Fibroblast of pulmonary artery (primary cell): Measurements from ENCODE around the gene TESMIN.

ENCODE experiments used
- DNase-seq: peaks from one replicate; pipeline ENCODE4 v3.0.0-alpha.2; 2010; ENCODE audit warnings: low read depth
- H3K4me3 ChIP-seq: replicated peaks from 2 replicates; pipeline ENCODE4 v1.5.1; 2011; ENCODE audit warnings: low read depth, mild to moderate bottlenecking, control low read depth, low read length, moderate library complexity
- TF ChIP-seq, protein P1 (sequence below): IDR thresholded peaks from 2 replicates; pipeline ENCODE4 v1.5.1; 2011; ENCODE audit warnings: mild to moderate bottlenecking, control low read depth, low read length, inconsistent platforms; ENCODE audit errors: missing control alignments

The TESMIN gene

DNA sequence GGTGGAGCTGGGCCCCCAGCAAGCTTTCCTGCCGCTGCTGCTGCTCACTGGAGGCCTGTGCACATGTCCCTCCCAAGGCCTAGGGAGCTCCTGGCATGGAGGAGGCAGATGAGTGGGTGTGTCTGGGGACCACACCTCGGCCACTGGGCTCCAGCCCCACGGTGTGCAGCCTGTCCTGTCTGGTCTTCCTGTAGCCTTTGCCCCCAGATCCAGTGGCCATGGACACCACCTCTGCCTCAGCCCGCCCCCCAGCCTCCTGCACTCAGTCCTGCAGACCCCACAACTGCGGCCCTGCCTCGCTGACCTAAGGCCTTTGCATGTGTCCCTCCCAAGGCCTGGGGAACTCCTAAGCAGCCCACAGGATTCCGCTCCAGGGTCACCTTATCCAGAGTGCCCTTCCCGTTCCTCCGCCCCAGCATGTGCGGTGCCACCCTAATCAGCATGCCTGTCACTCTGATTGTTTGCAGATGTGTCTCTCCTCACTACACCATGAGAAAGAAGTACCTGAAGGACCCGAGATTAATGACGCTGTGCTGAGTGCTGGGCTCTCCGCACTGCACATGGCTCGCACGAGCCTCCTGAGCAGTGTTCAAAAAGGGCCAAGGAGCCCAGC lies 58.3 kb downstream of the TESMIN start:
- TF ChIP-seq, protein P1, sequence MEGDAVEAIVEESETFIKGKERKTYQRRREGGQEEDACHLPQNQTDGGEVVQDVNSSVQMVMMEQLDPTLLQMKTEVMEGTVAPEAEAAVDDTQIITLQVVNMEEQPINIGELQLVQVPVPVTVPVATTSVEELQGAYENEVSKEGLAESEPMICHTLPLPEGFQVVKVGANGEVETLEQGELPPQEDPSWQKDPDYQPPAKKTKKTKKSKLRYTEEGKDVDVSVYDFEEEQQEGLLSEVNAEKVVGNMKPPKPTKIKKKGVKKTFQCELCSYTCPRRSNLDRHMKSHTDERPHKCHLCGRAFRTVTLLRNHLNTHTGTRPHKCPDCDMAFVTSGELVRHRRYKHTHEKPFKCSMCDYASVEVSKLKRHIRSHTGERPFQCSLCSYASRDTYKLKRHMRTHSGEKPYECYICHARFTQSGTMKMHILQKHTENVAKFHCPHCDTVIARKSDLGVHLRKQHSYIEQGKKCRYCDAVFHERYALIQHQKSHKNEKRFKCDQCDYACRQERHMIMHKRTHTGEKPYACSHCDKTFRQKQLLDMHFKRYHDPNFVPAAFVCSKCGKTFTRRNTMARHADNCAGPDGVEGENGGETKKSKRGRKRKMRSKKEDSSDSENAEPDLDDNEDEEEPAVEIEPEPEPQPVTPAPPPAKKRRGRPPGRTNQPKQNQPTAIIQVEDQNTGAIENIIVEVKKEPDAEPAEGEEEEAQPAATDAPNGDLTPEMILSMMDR: no peak
- H3K4me3 ChIP-seq: no peak overlapping the region
- DNase-seq: no peak

DNA sequence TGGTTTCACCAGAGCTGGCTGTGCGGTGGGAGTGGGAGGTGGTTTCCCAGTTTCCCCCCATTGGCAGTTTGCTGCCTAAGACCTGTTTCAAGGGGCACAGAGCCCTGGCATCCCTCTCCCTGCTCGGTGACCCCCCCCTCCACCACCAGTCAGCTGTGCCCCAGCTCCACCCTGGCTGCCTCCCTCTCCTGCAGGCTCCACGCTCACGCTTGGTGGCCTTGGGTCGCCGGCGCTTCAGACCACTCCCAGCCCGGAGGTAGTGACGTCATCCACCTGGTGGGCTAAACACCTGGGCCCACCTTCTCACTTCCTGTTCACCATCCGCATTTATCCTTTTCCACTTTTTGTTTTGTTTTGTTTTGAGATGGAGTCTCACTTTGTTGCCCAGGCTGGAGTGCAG lies 59.2 kb downstream of the TESMIN start:
- no peak overlapping the region for H3K4me3 ChIP-seq
- no peak for DNase-seq

DNA sequence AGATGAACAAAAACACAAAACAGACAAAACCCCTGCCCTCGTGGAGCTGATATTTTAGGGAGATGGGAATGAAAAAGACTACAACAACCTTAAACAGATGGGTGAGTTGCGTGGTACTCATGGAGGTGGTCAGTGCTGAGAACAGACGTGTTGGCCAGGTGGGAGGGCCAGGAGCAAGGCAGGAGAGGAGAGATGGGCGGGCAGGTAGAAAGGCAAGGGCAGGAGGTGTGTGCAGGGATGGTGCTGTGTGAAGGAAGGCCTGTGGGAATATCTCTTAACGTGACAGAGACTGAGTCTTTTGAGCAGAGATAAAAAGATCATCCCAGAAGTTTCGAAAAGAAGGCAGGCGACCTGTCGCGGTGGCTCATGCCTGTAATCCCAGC lies 59.9 kb downstream of the TESMIN start:
- no peak for DNase-seq
- H3K4me3 ChIP-seq: no peak overlapping the region
- TF ChIP-seq, protein P1: no peak

More for the DNA sequence above, 59.2 kb downstream of the TESMIN start:
- TF ChIP-seq, protein P1: no peak

DNA sequence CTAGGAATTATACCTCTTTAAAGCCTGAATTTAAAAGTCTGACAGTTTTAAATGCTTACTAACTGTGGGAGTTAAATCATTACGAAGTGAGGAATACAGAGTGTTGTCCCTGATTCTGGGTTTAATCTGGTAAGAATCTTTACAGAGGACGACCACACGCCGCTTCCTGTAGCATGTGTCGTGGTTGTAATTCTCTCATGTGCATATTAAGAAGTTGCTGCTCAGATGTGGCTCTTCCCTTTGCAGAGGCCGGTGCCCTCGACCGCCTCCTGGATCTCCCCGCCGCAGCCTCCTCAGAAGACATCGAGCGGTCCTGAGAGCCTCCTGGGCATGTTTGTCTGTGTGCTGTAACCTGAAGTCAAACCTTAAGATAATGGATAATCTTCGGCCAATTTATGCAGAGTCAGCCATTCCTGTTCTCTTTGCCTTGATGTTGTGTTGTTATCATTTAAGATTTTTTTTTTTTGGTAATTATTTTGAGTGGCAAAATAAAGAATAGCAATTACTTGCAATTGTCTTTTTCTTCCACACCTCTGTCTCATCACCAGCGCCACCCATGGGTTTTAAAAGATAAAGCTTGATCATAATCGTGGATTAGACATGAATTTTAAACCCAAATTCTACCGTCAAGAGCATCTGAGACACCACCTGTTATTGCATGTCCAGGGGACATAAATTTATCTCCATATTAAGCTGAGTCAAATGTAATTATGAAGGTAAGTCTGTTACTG lies 60.5 kb downstream of the TESMIN start:
- DNase-seq: no peak
- TF ChIP-seq, protein P1: no peak
- H3K4me3 ChIP-seq: no peak overlapping the region

DNA sequence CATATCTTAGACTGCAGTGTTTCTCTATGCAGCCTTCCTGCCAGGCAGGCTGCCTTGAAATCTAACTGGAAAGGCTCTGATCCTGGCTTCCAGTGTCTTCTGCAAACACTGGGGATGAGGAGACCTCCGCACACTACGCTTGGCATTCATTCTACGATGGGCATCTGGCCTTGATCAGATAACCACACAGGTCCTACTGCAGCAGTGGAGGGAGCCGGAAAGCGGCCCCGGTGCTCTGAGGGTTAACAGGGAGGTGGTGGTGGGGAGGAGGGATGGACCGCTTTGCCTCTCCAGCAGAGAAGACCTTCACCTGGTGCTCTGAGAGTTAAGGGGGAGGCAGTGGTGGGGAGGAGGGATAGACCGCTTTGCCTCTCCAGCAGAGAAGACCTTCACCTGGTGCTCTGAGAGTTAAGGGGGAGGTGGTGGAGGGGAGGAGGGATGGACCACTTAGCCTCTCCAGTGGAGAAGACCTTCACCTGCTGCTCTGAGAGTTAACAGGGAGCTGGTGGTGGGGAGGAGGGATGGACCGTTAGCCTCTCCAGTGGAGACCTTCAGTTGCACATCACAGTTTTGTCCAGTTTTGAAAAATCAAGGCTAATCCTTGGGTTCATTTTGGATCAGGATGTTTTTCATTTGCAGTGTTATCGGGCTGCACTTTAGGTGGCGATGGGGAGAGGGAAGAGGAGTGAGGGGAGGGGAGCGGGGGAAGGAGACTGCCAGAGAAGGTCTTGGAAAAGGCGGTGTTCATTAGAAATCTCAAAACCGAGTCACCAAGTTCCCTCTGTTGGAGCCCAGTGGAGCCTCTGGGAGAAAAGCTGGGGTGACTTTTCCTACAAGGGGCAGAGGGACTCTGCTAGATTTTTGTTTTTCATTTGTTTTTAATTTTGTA lies 61.3 kb downstream of the TESMIN start:
- H3K4me3 ChIP-seq: no peak overlapping the region
- TF ChIP-seq, protein P1: no peak
- no peak for DNase-seq

DNA sequence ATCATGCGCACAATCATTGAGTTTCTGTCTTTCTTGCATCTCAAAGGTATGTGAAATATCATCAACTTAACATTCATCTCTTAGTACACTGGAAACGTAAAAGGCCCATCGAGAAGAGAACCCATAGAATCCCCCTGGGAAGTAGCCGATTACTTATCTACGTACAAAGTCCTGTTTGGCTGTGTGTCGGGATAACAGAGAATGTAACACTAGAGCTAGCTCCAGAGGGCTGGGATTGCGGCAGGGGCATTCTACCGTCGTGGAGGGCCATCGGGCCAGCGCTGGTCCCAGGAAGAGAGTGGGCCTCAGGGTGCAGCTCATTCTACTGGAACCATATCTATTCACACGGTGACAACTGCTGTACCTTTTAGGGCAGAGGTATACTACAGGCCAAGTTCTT lies 62.4 kb downstream of the TESMIN start:
- no peak for DNase-seq
- TF ChIP-seq, protein P1: no peak

More for the DNA sequence above, 62.4 kb downstream of the TESMIN start:
- no peak overlapping the region for H3K4me3 ChIP-seq
